HCT116 (cell line): ENCODE data around the gene AFF1. TPM values are rescaled to one million over a fixed set of nuclear protein-coding genes. Genes with fewer than 3 reads are reported as not detected.
"Not testable (repeated sequence)": the region's sequence is repeated elsewhere in the genome, so short reads cannot be mapped to it uniquely, and the experiment has no call there.

ENCODE experiments used
- ATAC-seq: fragments of 200-7000 bp; cut with Tn5 transposase; 2 replicates; pipeline ENCODE4 v1.9.1; 2020; ENCODE audit warnings: mild to moderate bottlenecking, moderate library complexity
- BruUV-seq: library from RNA; stranded (reverse); fragments of 400-500 nt; replicated peaks from 2 replicates; lab custom pipeline; 2021; lab: Mats Ljungman, UMichigan
- CTCF ChIA-PET: fragments of 300-600 bp; sonication (Branson Sonifier 250); formaldehyde crosslinking; loops from one replicate; lab custom pipeline; 2021; ENCODE audit warnings: antibody characterized with exemption; lab: Charles Lee
- POLR2A ChIA-PET: fragments of 300-600, 350-600 bp; sonication (Branson Sonifier 250); formaldehyde crosslinking; loops from one replicate; lab custom pipeline; 2021; ENCODE audit warnings: antibody characterized with exemption; lab: Charles Lee
- RAD21 ChIA-PET, 2 experiments: fragments of 300-600 bp; sonication (Branson Sonifier 250); formaldehyde crosslinking; loops; one replicate each; lab custom pipeline; 2023; ENCODE audit warnings: low total read pairs in 2 of 2; ENCODE audit not compliant: uncharacterized antibody in 2 of 2, unreplicated experiment in 2 of 2, low non-redundant PET in 1 of 2; lab: Charles Lee
- DNase-seq: peaks from one replicate; pipeline ENCODE4 v3.0.0-alpha.2; 2010; ENCODE audit warnings: low read depth, low spot score
- H2AFZ ChIP-seq: fragments of 200-600 bp; shearing (Covaris generic), sonication (generic); 2 replicates; pipeline ENCODE4 v1.6.1; 2017; ENCODE audit warnings: low read depth, mixed run types, mixed read lengths, antibody characterized with exemption, low read length; ENCODE audit not compliant: poor library complexity, severe bottlenecking
- H3K27ac ChIP-seq: 2 replicates; pipeline ENCODE4 v1.5.1; 2012; ENCODE audit warnings: low read depth, low read length
- H3K27me3 ChIP-seq: fragments of 200-600 bp; sonication (generic); 2 replicates; pipeline ENCODE4 v1.6.1; 2016; ENCODE audit warnings: mixed run types, low read length, mixed read lengths; ENCODE audit not compliant: insufficient read depth
- H3K36me3 ChIP-seq, 2 experiments: fragments of 200-500 bp in 1 of 2; fragments of 200-600 bp in 1 of 2; sonication (Bioruptor generic) in 1 of 2; sonication (generic) in 1 of 2; 2 replicates each; pipeline versions ENCODE4 v1.5.1 to v1.6.1; 2014 to 2016; ENCODE audit warnings: low read length in 2 of 2, inconsistent platforms in 1 of 2, mixed read lengths in 1 of 2, mixed run types in 1 of 2; ENCODE audit not compliant: insufficient read depth in 2 of 2, control insufficient read depth in 1 of 2
- H3K4me1 ChIP-seq, 2 experiments: fragments of 200-600 bp in 1 of 2; sonication (generic) in 1 of 2; 2 replicates each; pipeline versions ENCODE4 v1.5.1 to v1.6.1; 2012 to 2017; ENCODE audit warnings: low read length in 2 of 2, inconsistent platforms in 1 of 2, mild to moderate bottlenecking in 1 of 2, mixed read lengths in 1 of 2, mixed run types in 1 of 2, moderate library complexity in 1 of 2; ENCODE audit not compliant: insufficient read depth in 2 of 2, control insufficient read depth in 1 of 2
- H3K4me2 ChIP-seq: fragments of 200-600 bp; sonication (generic); 2 replicates; pipeline ENCODE4 v1.6.1; 2017; ENCODE audit warnings: mixed run types, low read length, mixed read lengths
- H3K4me3 ChIP-seq, 2 experiments: fragments of 200-600 bp in 1 of 2; sonication (generic) in 1 of 2; replicated peaks in 1 of 2; 2 replicates each; pipeline ENCODE4 v1.5.1; 2011 to 2016; ENCODE audit warnings: low read length in 2 of 2, control low read depth in 1 of 2, low read depth in 1 of 2, mild to moderate bottlenecking in 1 of 2, mixed read lengths in 1 of 2, mixed run types in 1 of 2
- H3K79me2 ChIP-seq: fragments of 200-600 bp; sonication (generic); 2 replicates; pipeline ENCODE4 v1.6.1; 2017; ENCODE audit warnings: mild to moderate bottlenecking, mixed run types, low read length, moderate library complexity, mixed read lengths; ENCODE audit not compliant: insufficient read depth
- H3K9ac ChIP-seq: fragments of 200-600 bp; sonication (generic); 2 replicates; pipeline ENCODE4 v1.6.1; 2016; ENCODE audit warnings: low read length, mixed read lengths
- H3K9me2 ChIP-seq: fragments of 200-600 bp; sonication (generic), shearing (Covaris generic); 2 replicates; pipeline ENCODE4 v1.6.1; 2017; ENCODE audit warnings: mixed run types, mild to moderate bottlenecking, moderate library complexity; ENCODE audit not compliant: insufficient read depth
- H3K9me3 ChIP-seq, 2 experiments: fragments of 200-500 bp in 1 of 2; fragments of 200-600 bp in 1 of 2; sonication (Bioruptor generic) in 1 of 2; sonication (generic) in 1 of 2; 2 replicates each; pipeline ENCODE4 v1.6.1; 2014 to 2017; ENCODE audit warnings: low read length in 2 of 2, mixed read lengths in 2 of 2, inconsistent platforms in 1 of 2, low read depth in 1 of 2, mild to moderate bottlenecking in 1 of 2, mixed run types in 1 of 2, moderate library complexity in 1 of 2; ENCODE audit not compliant: control insufficient read depth in 1 of 2, insufficient read depth in 1 of 2
- H4K20me1 ChIP-seq: fragments of 200-600 bp; sonication (generic), shearing (Covaris generic); 2 replicates; pipeline ENCODE4 v1.6.1; 2017; ENCODE audit warnings: mixed run types, mild to moderate bottlenecking, moderate library complexity; ENCODE audit not compliant: insufficient read depth
- ATF3 ChIP-seq: IDR thresholded peaks from 2 replicates; pipeline ENCODE4 v1.6.1; 2012
- CEBPB ChIP-seq: IDR thresholded peaks from 2 replicates; pipeline ENCODE4 v1.6.1; 2012; ENCODE audit warnings: low read depth
- ELF1 ChIP-seq: IDR thresholded peaks from 2 replicates; pipeline ENCODE4 v1.6.1; 2012; ENCODE audit warnings: low read depth, borderline replicate concordance
- EZH2 ChIP-seq: fragments of 200-600 bp; sonication (generic); IDR thresholded peaks from 2 replicates; pipeline ENCODE4 v1.6.1; 2017; ENCODE audit warnings: antibody characterized with exemption, mixed run types
- FOSL1 ChIP-seq: IDR thresholded peaks from 2 replicates; pipeline ENCODE4 v1.6.1; 2012; ENCODE audit warnings: low read depth
- POLR2A ChIP-seq: IDR thresholded peaks from 2 replicates; pipeline ENCODE4 v1.7.0; 2011; ENCODE audit warnings: borderline replicate concordance; ENCODE audit not compliant: insufficient read depth, insufficient read length; ENCODE audit errors: extremely low read depth
- RAD21 ChIP-seq: IDR thresholded peaks from 2 replicates; pipeline ENCODE4 v1.6.1; 2012; ENCODE audit warnings: low read depth, mild to moderate bottlenecking
- REST ChIP-seq: IDR thresholded peaks from 2 replicates; pipeline ENCODE4 v1.6.1; 2012; ENCODE audit warnings: low read depth
- SRF ChIP-seq: IDR thresholded peaks from 2 replicates; pipeline ENCODE4 v1.6.1; 2012; ENCODE audit warnings: low read depth
- ZFX ChIP-seq: fragments of 450-650 bp; IDR thresholded peaks from 2 replicates; pipeline ENCODE4 v1.6.1; 2017
- intact Hi-C: fragments of 100-400 bp; cut with micrococcal nuclease; formaldehyde crosslinking; loops from 2 replicates; pipeline ENCODE4 v1.10.0; 2022
- total RNA-seq: library from RNA; stranded (reverse); gene quantifications from one replicate; pipeline ENCODE4 v1.2.1, GENCODE V29; 2021; ENCODE audit not compliant: unreplicated experiment

The AFF1 gene
- total RNA-seq, 1 experiment from 2014 or later: 43.1 TPM

GRCh38 chr4:87036713-87037112 is 101.9 kb downstream of the AFF1 start:
- peaks cover 62% of the 10 kb centered on the region for H3K79me2 ChIP-seq
- H3K27me3 ChIP-seq: no peaks in the 10 kb centered on the region
- H3K27ac ChIP-seq: no peak overlapping the region
- no peak overlapping the region for H2AFZ ChIP-seq
- no peak overlapping the region for H3K4me2 ChIP-seq
- peaks cover 2 to 16% of the 10 kb centered on the region in 2 experiments; a peak in 2 of 4 replicates for H3K4me1 ChIP-seq
- ATAC-seq: no peak
- TF ChIP-seq REST (no peak), FOSL1 (no peak), EZH2 (no peak), SRF (no peak), ELF1 (no peak), RAD21 (no peak), POLR2A (no peak), ZFX (no peak), CEBPB (no peak), ATF3 (no peak)
- no TSS peak for BruUV-seq
- ChIA-PET CTCF (no interaction called here), POLR2A (interaction anchor here (0.7 kb wide), 1 partner anchor 114 kb away, joined by 5 read pairs; no protein-coding TSS in a partner anchor), RAD21 (no interaction called here)
- H3K4me3 ChIP-seq: no peak overlapping the region
- no peaks in the 10 kb centered on the region for H3K9me3 ChIP-seq
- no peaks in the 10 kb centered on the region for H3K36me3 ChIP-seq
- no peaks in the 10 kb centered on the region; the same call in 1 of the 2 replicates for H4K20me1 ChIP-seq
- no peaks in the 10 kb centered on the region for H3K9me2 ChIP-seq
- H3K9ac ChIP-seq: no peak overlapping the region
- intact Hi-C loops: no loop called here
- no peak for DNase-seq

GRCh38 chr4:87037171-87037570 is 102.4 kb downstream of the AFF1 start:
- BruUV-seq, H3K36me3 ChIP-seq, H4K20me1 ChIP-seq, H3K27me3 ChIP-seq, ATAC-seq, H3K9me2 ChIP-seq, CTCF ChIA-PET, H3K9me3 ChIP-seq, H3K4me3 ChIP-seq, intact Hi-C loops, H3K27ac ChIP-seq, H3K9ac ChIP-seq, H2AFZ ChIP-seq, H3K4me2 ChIP-seq, RAD21 ChIA-PET, DNase-seq: not testable (repeated sequence)
- POLR2A ChIA-PET: interaction anchor here (0.7 kb wide), 1 partner anchor 115 kb away, joined by 5 read pairs; no protein-coding TSS in a partner anchor
- H3K4me1 ChIP-seq: peaks cover 2 to 16% of the 10 kb centered on the region in 2 experiments; a peak in 2 of 4 replicates
- peaks cover 58% of the 10 kb centered on the region for H3K79me2 ChIP-seq
